OCI-M1 (cell line): ENCODE measurements around the gene CDT1.

Experiments used
- DNase-seq: peaks from one replicate; lab custom pipeline; 2025; lab: John Stamatoyannopoulos, UW

The CDT1 gene

GRCh38 chr16:88856828-88857727 lies 53.5 kb downstream of the CDT1 start, which contains the start of the genes GALNS and TRAPPC2L:
Gene GALNS (minus strand): TSS chr16:88856947. CDS start chr16:88856877, 70 bp downstream.
Gene TRAPPC2L (plus strand): TSS chr16:88857127. CDS start chr16:88857151, 24 bp downstream.
- DNase-seq = peak; percentile 98

DNA sequence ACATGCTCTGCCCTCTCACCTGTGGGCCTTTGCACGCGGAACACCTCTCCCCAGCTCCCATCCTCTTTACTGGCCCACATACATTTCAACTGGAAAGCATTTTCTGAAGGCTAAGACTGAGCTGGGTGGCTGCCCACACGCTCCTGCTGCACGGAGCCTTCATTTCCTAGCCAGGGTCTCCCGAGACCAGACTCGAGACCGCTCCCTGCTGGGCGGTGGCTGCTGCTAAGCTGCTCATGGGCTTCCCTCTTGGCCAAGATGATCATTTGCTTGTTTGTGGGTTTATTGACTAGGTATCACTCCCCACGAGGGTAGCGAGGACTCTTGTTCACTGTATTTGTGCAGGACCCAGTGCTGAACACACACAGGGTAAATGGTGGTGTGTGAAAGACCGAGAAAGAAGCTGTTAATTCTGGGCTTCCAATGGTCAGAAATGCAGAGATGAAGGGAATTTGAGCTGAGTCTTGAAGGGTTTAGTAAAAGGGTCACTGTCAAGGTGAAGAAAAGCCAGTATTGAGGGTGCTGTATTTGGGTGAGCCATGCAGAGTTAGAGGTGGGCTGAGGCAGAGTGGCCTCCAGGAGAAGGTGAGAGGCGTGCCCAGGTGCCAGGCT lies 54.2 kb downstream of the CDT1 start:
- DNase-seq = peak; percentile 86
